ENCODE results near the gene LMCD1. TPM values are rescaled to one million over a fixed set of nuclear protein-coding genes. Genes with fewer than 3 reads are reported as not detected.

LMCD1 gene
- total and polyA plus RNA-seq, 2 of the 8 experiments (the other 6 are each of a cell fraction or from before 2014, with no cell fraction given): 12.3 to 26.5 TPM

GRCh38 chr3:8485943-8486342 is 15.7 kb upstream of the LMCD1 start (continued):
- TF ChIP-seq SAP30 (IDR thresholded peaks at IDR 0.05; ENCODE audit: insufficient read depth, insufficient replicate concordance, low read length): no peak
- TF ChIP-seq JUN (IDR thresholded peaks at IDR 0.05; ENCODE audit: low read depth, low read length): no peak
- TF ChIP-seq RFX5 (IDR thresholded peaks at IDR 0.05; ENCODE audit: borderline replicate concordance, low read depth, low read length): no peak
- TF ChIP-seq SUZ12 (IDR thresholded peaks at IDR 0.05; ENCODE audit: low read length): no peak

Data from H1 (cell line).